Measurements from ENCODE around the gene PDE8B.

The PDE8B gene

GRCh38 chr5:77321793-77322394 lies 111.4 kb downstream of the PDE8B start:
- DNase-seq (ENCODE audit: low spot score), result no peak

GRCh38 chr5:77322406-77322805 lies 111.9 kb downstream of the PDE8B start:
- no peak for DNase-seq (ENCODE audit: low spot score)

DNA sequence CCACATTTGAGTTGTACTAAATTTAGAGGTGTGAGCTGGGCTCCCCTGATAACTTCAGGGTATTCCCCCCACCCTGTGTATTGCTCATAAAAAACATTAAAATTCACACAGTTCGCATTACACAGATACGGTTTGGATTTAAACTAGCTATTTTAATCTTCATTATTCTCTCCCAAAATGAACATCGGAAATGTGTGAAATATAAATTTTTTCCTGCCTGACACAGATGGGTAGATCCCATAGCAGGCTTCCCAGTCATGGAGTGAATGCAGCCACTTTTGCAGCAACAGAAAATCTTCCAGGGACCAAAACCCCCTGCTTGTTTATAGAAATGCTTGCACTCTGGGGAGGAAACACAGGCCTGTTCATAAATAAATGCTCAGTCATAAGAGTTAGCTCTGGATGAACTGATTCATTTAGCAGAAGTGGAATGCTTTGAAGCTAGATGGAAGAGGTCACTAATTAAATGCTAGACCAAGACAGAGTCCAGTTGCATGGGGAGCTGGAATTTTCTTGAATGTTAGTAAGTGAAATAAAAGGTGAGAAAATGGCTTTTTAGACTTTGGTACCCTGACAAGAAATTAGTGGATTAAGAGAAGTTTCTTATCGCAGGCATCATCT lies 115.6 kb downstream of the PDE8B start:
- no peak for DNase-seq (ENCODE audit: low spot score)

GRCh38 chr5:77326986-77327734 lies 116.7 kb downstream of the PDE8B start:
- DNase-seq (ENCODE audit: low spot score), result no peak

- no peak for DNase-seq (ENCODE audit: low spot score)
These were observed 118.6 kb downstream of the PDE8B start for GRCh38 chr5:77328930-77329647.

DNA sequence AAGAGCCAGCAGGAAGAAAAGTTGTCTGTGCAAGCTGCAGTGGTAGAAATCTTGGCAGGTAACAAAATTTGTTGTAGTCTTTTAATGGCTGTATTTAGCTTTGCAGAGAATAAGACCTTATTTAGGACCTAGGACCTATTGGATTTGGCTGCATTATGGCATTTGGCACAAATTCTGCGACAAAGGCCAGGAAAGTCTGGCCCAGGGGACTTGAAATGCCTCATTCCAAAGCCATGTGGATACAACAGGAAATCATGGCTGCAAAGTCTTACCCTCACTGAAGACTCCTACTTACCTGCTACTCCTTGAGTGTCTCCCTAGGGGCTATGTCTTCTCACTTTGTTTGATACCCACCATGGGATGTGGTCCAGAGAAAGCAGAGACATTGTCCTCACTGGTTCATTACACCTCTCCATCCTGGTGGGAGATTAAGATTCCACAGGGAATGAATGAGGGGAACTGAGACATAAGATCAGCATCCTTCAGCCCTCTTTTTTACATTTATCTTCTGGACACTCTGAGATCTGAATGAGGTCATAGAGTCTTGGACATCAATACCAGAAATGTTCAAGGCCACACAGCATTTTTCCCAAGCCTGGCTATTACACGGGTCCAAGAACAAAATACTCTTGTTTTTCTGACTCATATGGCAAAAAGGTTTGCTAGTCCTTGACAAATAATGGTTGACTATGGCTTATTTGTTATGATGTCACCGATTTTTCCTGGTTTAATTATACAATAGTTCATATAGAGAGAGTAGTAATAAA lies 119.4 kb downstream of the PDE8B start:
- no peak for DNase-seq (ENCODE audit: low spot score)

GRCh38 chr5:77333036-77333435 lies 122.6 kb downstream of the PDE8B start:
- no peak for DNase-seq (ENCODE audit: low spot score)

GRCh38 chr5:77333451-77334123 lies 123.1 kb downstream of the PDE8B start:
- no peak for DNase-seq (ENCODE audit: low spot score)

- no peak for DNase-seq (ENCODE audit: low spot score)
These were observed 126.8 kb downstream of the PDE8B start for GRCh38 chr5:77337246-77337645.

DNA sequence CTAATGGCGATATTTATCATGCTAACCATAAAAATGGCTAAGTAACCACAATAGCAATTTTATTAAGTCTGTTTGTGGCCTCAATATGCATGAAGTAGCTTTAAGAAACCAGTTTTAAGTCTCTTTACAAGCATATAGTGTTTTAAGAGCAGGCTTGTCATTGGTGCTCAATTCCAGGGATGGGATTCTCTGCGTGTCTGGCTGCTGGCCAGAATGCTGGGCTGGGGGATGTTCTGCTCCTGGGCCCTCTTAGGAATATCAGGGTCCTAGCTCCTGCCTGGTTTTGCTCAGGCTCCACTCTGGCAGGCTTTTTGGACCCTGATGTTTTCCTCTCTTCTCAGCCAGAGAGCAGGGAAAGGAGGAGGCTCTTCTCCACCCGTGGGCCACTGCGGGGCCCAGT lies 127.2 kb downstream of the PDE8B start:
- DNase-seq (ENCODE audit: low spot score), result no peak

DNA sequence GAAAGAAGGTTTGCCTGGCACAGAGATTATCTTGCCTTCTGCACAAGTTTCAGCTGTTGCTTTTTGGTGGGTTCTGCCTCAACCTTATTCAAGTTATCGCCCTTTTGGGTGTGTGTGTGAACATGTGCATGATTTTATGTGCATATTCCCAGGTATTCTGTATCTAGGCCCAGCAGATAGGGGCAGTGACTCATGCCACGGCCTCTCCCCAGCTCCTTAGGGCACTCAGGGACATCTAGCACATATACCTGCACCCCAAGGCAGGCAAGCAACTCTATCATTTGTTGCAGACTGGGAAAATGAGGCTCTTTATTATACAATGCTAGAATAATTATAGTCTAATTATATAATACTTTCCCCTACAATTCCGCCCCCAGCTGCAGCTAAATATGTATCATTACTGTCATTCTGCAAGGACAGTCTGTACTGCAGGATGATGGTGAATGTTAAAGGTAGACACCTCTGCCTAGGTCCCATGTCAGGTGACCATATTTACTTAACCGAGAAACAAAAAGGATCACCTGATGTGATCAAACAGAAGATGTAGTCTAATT lies 128.9 kb downstream of the PDE8B start:
- no peak for DNase-seq (ENCODE audit: low spot score)

GRCh38 chr5:77343165-77343564 lies 132.7 kb downstream of the PDE8B start:
- DNase-seq (ENCODE audit: low spot score), result no peak

- no peak for DNase-seq (ENCODE audit: low spot score)
These were observed 137.1 kb downstream of the PDE8B start for GRCh38 chr5:77347435-77348098.

DNA sequence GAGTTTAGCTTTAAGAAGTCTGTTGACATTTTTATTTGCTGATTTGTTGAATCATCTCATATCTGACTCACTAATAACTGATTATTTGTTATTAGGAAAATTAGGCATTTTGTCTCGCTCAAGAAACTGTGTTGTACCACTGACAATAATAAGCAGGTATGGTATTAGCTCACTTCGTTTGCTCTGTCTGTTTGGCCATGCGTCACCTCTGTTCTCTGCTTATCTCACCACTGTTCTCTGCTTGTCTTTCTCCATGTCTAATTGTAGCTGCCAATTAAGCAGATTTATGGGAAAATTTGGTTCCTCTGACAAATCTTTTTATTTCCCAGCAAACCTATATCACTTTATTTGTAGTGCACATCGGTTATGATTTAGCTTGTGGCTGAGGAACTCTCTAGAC lies 142.8 kb downstream of the PDE8B start:
- DNase-seq (ENCODE audit: low spot score), result no peak

GRCh38 chr5:77354454-77354853 lies 144.0 kb downstream of the PDE8B start:
- no peak for DNase-seq (ENCODE audit: low spot score)

DNA sequence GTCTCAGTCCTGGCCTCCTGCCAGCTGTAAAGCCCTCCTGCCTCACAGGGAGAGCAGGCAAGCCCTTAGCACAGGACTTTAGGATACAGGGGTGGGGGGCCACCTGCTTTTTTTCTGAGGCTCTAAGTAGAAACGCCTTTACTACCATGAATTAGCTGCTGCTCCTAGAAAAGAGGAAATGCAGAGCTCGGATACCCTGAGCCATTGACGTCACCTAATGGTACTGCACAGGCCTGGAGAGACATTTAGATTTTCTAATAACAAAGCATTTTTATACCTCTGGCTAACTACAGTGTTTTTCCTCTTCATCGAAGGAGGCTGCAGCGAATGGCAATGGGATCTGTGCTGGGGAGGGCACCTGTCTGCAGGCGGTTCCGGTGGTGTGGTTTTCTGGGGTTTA lies 144.6 kb downstream of the PDE8B start:
- no peak for DNase-seq (ENCODE audit: low spot score)

- no peak for DNase-seq (ENCODE audit: low spot score)
These were observed 145.3 kb downstream of the PDE8B start for GRCh38 chr5:77355751-77356150.

GRCh38 chr5:77356740-77357139 lies 146.3 kb downstream of the PDE8B start:
- DNase-seq (ENCODE audit: low spot score), result no peak

GRCh38 chr5:77358255-77359205 lies 148.1 kb downstream of the PDE8B start:
- no peak for DNase-seq (ENCODE audit: low spot score)
